NCI-H1436 treated with DMSO at 0.1 percent for 48 hours (cell line): Measurements from ENCODE around the gene PLA2G2E.
"Not testable (repeated sequence)": the region's sequence is repeated elsewhere in the genome, so short reads cannot be mapped to it uniquely, and the experiment has no call there.

ENCODE experiments used
- DNase-seq: peaks from one replicate; lab custom pipeline; 2025; lab: John Stamatoyannopoulos, UW

The PLA2G2E gene

GRCh38 chr1:19882111-19883071 lies 41.0 kb downstream of the PLA2G2E start, which contains the start of gene OTUD3:
TSS of gene OTUD3 (plus strand) at chr1:19882395. CDS start at chr1:19882514, 119 bp downstream.
- DNase-seq = peak; percentile 83

GRCh38 chr1:19880841-19881240 lies 42.6 kb downstream of the PLA2G2E start:
- not testable (repeated sequence) for DNase-seq

- DNase-seq = no peak
Measured at GRCh38 chr1:19879661-19880060, 43.8 kb downstream of the PLA2G2E start.

- no peak for DNase-seq
Measured at GRCh38 chr1:19879227-19879626, 44.2 kb downstream of the PLA2G2E start.

GRCh38 chr1:19878637-19878985 lies 44.8 kb downstream of the PLA2G2E start:
- no peak for DNase-seq

GRCh38 chr1:19877821-19878636 lies 45.4 kb downstream of the PLA2G2E start:
- DNase-seq = no peak

GRCh38 chr1:19877181-19877750 lies 46.2 kb downstream of the PLA2G2E start:
- DNase-seq = no peak

- DNase-seq = no peak
Measured at GRCh38 chr1:19872190-19872589, 51.2 kb downstream of the PLA2G2E start.
